Activated T-cell treated with anti-CD3 and anti-CD28 coated beads, Interleukin-2, amount 50 U/mL, for 1 hour (primary cell): Measurements from ENCODE around the gene PASK.

Source experiments
- DNase-seq: peaks from one replicate; pipeline ENCODE4 v3.0.0-alpha.2; 2020

The PASK gene

DNA sequence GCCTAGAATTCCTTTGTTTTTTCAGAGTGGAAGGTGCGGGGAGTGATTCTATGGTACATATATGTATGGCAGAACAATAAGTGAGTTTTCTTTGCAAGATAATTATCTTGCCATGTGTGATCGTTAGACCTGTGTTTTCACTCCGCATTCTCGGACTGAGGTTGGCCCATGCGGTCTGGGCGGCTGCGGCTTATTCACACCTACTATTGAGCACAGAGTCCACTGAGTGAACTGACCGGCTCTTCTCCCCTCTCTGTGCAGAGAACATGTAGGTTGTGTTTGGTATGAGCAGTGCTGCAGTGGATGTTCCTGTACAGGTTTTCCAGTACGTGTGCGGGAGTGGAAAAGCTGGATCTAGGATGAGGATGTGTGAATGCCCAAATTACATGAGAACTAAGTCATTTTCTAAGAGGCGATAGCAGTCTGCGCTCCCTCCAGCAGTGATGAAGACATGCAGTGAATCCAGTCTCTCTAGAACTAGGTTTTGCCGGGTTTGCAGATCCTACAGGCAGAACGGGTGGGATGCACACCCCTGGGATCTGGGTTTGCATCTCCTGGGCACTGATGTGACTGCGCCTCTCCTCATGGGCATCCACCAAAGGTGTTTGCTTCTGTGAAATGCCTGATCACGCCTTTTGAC lies 74.3 kb downstream of the PASK start:
- DNase-seq: no peak

DNA sequence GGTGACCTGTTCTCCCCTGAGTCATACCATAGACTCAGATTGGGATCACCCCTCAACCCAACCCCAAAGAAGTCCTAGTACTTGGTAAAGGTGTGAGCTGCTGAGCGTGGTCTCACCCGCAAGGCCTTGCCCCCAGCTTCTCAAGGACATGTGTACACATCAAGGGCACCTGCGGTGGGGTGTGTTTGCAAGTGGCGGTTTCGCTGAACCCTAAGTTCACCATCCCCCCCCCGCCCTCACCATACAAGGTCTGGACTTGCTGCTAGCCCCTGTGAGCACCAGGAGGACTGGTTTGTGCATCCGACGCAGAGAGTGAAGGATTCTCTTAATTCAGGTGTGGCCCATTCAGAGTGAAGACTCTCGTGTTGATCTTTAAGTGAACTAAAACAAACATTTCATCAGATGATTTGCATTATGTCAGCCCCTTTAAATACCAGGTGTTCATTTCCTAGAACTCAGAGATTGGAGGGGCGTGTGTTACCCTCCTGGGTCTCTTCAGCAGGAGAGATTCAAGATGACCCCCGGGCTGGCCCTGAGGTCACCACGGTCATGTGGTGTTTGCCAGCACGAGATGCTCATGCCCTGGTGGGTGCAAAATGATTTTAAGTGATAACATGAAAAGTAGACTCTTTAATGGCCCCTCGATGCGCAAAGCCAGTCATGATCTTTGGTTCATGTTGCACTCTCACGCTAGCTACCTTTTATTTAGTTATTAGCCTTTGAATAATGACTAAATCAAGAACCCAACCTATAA lies 75.0 kb downstream of the PASK start:
- DNase-seq: no peak

DNA sequence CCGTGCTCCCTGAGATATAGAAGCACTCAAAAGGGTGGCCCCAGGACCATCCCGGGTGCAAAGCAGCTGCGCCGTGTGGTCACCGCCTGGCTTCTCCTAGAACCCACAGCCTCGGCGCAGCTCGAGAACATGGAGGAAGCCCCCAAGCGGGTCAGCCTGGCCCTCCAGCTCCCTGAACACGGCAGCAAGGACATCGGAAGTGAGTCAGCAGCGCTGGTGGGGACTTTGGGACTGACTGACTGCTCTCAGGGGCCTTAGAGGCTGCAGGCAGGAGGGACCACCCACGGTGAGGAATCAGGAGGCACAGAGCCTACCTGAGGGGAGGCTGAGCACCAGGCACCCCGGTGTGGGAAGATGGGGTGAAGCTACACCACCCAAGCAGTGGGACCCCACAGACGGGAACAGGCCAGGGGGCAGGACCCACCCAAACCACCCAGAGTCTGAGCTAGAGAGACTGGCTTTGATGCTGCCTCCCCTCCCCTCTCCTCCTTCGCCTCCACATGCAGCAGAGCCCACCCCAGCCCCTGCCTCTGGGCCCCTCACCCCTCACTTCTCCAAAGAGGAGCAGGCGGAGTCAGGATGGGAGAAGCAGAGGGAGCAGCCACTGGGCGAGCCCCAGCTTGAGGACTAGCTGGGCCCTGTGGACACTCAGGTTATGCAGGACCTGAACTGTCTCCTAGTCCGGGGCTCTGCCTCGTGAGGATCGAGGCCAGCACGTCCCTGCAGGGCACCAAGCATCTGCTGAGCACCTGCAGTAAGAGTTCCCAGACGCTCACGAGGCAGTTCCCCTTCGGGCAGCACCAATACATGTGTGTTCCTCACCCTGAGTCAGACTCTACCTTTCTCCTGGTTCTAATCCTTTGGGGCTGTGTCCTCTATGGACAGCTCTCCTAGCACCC lies 75.9 kb downstream of the PASK start:
- no peak for DNase-seq

DNA sequence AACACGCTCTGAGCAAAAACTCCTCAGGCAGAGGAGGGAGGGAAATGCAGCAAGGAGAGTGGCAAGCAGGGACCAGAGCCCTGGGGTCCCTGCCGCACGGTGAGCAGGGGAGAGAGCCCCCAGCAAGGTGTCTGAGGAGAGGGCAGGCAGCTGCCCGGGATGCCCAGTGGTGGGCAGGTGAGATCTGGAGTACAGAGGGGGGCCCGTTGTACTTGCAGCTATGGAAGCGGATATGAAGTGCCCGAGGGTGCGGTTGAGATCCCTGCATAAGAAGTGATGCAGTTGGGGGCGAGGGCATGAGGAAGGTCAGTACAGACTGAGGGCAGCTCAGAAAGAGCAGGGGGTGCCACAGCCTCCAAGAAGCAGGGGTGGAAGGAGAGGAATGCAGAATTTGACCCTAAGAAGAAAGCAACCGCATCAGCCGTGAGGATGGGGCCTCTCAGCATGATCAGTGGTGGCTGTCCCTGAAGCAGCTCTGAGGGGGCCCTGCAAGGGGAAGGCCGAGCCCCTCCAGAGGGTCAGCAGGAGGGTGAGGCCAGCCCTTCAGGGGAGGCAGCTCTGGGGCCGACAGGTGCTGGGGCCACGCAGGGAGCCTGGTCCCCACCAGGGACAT lies 76.6 kb downstream of the PASK start:
- no peak for DNase-seq

DNA sequence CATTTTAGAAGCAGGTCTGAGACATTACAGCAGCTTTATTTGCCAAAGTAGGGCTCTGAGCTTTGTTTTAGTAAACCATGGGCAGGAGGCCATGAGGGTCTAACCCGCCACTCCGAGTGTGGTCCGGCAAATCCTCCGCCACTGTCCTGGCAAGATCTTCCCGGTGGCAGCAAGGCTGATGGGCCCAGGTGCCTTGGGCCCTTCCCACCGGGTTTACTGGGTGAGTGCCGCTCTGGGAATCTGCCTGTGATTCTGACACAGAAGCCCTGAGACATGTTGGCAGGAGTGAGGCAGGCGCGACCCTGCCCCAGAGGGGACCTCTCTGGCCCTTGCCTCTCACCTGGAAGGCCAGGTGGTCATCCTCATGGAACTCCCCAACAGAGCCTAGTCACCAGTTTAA lies 77.1 kb downstream of the PASK start:
- DNase-seq: no peak

DNA sequence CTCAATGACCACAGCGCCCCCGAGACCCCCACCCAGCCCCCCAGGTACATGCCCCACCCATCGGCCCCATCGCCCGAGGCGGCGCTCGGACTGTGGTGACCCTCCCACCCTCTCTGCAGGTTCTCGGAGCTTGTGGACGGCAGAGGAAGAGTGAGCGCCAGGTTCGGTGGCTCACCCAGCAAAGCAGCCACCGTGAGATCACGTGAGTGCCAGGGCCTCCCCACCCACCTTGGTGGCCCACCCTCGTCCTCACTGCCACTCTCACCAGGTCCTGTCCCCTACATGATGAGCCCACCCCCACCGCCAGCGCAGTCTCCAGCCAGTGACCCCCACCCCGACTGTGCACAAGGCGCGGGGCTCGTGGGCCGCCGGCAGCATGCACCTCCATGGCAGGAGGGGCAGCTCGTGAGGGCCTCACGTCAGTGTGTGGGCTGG lies 77.6 kb downstream of the PASK start:
- no peak for DNase-seq

DNA sequence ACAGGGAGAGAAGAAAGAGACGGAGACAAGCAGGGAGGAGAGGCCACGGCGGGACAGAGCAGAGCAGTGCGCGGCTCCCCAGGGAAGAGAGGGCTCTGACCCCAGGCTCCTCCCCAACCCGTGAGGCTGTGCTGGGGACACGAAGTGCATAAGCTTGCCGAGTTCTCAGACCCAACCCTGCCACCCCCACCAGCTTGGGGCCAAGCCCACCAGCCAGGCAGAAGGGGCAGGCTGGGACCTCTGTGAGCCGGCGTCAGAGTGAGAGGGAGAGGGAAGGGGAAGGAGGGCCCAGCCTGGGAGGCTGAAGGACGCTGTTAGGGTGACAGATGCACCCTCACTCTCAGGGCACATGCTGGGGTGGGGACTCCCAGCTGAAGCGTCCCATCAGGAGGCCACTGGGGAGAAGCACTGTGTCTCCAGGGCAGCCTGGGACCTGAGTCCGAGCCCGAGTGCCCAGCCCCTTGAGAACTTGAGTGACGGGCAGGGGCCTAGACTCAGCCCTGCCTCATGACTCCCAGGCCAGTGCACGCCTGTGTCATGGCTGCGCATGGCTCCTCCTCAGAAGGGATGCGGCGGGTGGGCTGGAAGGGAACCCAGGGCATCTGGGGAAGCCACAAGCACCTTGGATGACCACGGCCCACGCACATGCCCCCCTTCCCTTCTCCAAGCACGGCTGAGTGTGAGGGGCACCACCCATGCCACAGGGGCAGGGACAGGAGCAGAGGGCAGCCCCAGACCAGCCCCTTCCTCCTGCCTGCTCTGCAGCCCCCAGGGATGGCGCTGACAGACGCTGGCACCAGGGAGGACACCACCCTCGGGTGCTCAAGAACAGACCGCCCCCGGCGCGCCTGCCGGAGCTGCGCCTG lies 78.2 kb downstream of the PASK start:
- no peak for DNase-seq

DNA sequence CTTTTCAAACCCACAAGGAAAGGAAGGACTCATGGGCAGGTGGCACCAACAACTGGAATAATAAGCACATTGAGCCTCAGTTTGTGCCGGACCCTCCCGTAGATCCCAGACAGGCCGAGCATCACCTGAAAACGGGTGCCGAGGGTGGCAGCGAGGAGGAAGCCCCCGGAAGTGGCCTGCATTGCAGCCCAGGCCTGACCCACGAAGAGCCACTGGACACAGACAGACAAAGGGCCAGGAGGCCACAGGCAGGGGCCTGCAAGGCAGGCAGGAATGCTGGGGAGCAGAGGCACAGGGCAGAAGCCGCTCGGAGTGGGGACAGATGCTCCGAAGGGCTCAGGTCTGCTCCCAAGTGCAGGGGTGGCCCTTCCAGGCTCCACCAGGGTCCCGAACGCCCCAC lies 78.9 kb downstream of the PASK start:
- no peak for DNase-seq

DNA sequence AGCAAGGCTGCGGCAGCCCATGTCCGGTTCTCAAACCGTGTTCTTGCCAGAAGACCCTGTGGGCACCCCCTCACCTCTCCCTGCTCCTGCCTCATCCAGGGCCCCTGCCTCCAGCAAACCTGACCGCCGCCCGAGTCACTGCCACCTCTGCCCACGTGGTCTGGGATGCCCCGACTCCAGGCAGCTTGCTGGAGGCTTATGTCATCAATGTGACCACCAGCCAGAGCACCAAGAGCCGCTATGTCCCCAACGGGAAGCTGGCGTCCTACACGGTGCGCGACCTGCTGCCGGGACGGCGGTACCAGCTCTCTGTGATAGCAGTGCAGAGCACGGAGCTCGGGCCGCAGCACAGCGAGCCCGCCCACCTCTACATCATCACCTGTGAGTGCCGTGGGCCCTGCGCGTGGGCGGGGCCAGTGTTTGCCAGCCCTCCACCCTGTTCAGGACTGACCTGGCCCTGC lies 79.4 kb downstream of the PASK start:
- DNase-seq: no peak

DNA sequence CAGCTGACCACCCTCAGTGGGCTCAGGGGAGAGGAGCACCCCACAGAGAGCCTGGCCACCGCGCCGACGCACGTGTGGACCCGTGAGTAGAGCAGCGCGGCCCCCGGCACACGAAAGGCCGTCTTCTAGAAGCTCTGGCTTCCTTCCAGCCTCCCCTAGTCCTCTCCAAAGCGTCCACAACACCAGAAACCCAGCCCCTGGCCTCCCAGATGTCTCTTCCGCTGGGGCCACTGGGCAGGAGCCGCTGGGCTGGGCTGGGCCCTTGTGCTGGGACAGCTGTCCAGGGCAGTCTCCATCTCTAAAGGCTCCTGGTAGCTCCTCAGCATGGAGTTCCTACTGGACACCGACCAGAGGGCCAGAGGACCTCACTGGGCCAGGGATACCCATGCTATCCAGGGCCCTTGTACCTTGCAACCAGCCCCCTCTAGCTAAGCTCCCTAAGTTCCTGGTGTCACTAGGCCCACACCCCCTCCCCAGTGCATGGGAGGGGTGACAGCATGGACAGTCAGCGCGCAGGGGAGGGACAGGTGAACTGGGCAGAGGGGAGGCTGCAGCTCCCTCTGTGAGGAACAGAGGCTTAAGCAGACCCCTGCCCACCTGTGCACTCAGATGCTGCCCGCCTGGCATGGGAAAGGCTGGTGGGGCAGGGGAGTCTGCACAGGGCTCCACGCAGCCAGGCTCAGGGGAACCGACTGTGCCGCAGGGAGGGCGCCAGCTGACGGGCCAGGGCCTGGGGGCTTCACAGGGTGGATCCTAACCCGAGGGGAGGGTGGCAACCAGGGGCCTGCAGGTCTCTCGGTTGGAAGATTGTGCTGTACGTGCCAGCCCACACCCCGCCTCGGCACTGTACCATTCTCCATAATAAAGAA lies 80.1 kb downstream of the PASK start:
- no peak for DNase-seq

DNA sequence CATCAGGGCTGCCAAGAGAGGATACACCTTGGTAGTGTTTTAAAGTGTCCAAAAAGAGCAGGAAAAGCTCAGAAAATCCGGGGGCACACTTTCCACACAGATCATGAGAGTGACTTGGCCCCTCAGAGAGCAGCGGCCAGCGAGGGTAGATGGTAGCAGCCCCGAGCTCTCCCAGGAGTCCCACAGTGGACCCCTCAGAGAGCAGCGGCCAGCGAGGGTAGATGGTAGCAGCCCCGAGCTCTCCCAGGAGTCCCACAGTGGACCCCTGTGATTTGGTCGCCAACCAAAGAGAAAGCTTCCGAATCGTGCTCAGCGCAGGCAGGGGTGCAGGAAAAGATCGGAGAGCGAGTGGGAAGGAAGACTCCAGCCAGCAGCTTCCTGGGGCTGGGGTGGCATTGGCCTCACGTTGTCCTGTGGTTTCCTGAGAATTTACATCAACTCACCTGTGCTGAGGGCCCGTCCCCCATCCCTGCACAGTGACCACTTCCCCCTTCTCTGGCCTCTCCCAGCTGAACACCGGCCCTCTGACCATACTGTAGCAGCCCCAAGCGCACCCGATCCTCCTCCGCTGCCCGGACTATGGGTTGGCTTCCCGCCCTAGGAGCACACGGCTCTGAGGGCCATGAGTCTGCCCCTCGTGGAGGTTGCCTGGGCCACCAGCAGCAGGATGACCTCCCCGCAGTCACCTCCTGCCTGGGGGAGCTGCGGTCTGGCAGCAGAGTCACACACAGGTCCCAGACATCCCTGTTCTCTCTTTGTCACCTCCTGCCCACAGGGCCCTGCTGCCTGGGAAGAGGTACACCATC lies 80.9 kb downstream of the PASK start:
- no peak for DNase-seq

DNA sequence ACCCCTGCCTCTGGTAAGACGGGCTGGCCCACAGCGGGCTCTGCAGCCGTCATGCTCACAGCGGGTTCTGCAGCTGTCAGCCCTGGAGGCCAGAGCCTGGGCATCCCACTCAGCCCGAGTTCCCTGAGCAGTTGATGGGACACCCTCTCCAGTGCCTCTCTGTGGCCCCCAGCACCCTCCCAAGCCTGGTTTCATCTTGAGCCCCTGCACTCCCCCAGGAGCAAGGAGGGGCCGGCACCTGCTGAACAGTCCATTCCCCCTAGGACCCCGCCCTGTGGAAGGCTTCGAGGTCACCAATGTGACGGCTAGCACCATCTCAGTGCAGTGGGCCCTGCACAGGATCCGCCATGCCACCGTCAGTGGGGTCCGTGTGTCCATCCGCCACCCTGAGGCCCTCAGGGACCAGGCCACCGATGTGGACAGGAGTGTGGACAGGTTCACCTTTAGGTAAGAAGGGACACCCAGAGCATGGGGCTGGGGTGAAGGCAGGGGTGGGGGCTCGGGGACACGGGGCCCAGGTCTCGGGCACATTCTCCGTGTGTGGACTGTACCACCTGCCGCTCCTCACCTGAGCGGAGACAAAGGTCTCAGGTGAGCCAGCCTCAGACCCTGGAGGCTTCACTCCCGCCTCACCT lies 81.7 kb downstream of the PASK start:
- no peak for DNase-seq

DNA sequence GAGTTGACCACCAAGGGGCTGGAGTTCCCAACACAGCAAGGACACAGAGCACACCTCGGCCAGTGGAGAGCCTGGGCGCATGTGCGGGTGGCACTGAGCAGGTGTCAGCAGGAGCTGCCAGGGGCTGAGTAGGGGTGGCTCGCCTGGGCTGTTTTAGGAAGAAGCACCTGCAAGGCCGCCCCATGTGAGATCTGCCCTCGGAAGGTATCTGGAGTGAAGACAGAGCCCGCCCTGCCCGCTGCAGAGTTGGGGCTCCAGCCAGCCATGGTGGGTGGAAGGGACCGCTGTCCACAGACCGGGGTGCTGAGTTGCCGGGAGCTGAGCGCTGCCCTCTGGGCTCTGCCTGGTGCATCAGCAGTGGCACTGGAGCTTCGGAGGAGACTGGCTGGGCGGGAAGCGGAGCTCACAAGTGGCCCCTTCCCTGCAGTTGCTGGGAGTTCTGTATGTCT lies 82.4 kb downstream of the PASK start:
- DNase-seq: no peak

DNA sequence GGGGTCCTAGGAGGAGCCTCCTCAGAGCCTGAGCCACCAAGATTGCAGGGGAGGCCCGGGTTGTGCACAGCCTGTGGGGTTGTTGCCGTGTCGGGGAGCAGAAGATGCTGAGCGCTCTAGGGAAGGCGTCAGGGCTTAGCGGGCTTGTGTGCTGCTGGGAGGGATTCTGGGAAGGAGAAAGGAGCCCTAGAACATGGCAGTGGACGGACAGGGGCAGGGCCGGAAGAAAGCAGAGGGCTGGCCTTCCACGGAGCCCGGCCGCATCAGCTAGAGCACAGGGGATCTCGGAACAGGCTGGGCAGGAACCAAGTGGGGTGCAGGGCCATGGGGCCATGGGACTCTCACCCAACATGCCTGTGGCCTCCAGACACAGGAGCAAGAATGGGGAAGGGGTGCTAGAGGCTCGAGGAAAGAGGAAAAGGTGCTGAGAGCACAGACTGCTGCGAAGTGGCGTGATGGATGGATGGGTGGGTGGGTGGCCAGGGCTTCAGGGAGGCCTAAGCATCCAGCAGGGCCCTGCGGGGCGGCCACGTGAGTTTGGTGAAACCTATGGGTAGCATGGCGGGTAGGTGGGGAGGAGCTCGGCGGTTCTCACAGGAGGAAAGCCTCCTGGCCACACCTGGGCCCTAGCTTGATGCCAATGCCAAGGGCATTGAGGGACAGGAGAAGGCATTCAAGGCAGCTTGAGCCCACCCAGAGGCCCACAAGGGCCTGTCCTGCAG lies 82.9 kb downstream of the PASK start:
- no peak for DNase-seq

DNA sequence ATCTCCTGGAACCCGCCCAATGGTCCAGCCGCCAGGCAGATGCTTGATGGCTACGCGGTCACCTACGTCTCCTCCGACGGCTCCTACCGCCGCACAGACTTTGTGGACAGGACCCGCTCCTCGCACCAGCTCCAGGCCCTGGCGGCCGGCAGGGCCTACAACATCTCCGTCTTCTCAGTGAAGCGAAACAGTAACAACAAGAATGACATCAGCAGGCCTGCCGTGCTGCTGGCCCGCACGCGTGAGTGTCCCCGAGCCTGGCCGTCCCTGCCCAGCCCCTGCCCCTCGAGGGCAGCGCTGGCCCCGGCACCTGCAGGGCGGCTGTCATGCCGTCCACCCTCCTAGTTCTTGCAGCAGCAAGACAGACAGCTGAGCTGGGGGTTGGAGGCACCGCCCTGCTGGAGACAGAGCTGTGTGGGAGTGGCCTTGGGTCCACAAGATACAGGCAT lies 83.9 kb downstream of the PASK start:
- DNase-seq: no peak

DNA sequence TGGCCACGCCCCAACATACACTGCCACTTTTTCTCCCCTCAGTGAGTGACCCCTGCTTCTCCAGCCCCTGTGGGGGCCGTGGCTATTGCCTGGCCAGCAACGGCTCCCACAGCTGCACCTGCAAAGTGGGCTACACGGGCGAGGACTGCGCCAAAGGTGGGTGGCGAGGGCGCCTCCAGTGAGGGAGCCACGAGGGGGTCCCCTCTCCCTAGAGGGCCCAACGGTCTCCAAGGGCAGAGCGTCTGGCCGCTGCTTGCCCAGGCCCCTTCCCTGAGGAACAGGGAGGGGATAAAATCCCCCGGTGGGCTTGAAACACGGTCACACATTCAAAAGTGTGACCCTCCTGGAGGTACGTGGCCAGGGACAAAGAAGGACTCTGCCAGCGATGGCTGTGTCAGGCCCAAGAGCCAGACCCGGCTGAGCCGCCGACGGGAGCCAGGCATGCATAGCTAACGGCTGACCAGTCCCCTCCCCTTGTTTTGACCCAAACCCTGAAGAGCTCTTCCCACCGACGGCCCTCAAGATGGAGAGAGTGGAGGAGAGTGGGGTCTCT lies 84.4 kb downstream of the PASK start:
- DNase-seq: no peak

DNA sequence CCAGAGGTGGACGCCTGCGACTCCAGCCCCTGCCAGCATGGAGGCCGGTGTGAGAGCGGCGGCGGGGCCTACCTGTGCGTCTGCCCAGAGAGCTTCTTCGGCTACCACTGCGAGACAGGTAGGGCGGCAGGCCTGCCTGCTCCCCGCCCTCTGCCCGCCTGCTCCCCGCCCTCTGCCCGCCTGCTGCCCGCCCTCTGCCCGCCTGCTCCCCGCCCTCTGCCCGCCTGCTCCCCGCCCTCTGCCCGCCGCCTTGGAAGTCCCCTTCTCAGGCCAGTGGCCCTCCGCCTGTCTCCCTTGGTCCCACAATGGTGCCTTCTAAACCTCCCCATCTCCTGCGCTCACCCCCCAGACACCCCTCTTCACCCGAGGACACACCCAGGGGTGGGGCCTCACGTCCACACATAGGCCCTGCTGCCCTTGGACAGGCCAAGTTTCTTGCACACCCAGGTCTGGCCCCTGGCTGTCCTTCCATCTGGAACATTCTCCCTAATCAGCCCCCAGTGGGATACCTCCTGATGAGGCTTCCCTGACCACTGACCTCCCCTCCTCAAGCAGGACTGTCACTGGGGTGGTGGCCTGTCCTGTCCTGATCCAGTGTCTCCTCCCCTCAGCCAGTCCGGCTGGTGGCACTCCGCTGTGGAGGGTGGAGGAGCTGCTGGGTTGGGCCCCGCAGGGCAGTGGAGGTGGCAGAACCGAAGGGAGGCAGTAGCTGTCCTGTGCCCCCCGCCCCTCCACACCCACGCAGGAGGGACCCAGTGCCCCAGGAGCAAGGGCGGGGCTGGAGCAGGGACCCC lies 85.1 kb downstream of the PASK start:
- peak; percentile 70 for DNase-seq

DNA sequence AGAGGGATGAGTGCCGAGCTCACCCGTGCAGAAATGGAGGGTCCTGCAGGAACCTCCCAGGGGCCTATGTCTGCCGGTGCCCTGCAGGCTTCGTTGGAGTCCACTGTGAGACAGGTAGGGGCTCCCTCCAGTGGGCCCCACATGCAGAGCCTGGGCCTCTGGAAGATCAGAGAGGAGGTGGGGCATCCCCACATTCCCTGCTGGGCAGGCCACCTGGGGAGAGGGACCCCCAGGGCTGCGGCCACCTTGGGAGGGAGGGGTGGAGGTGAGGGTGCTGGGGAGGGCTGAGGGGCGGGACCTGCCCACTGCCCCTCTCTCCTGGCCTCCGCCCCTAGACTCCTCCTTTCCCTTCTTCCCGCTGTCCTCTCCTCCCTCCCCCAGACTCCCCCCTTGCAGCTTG lies 85.7 kb downstream of the PASK start:
- no peak for DNase-seq
